Daoy (cell line): Measurements from ENCODE around the gene RRN3. TPM values are rescaled to one million over a fixed set of nuclear protein-coding genes. Genes with fewer than 3 reads are reported as not detected.
"Not testable (repeated sequence)": the region's sequence is repeated elsewhere in the genome, so short reads cannot be mapped to it uniquely, and the experiment has no call there.

Experiments
- DNase-seq: peaks from one replicate; pipeline ENCODE4 v3.0.0-alpha.2; 2015; ENCODE audit warnings: low read depth
- total RNA-seq: library from RNA; depleted of rRNA; stranded (reverse); fragments of >200 nt; shearing (Covaris generic); gene quantifications from 2 replicates; pipeline ENCODE4 v1.2.3, GENCODE V29; 2014

Gene RRN3
- total RNA-seq, 1 experiment from 2014 or later = 49.8 TPM

GRCh38 chr16:15052747-15053476 lies 41.2 kb downstream of the RRN3 start:
- DNase-seq = no peak

GRCh38 chr16:15051387-15051951 lies 42.6 kb downstream of the RRN3 start:
- no peak for DNase-seq

GRCh38 chr16:15050440-15050839 lies 43.6 kb downstream of the RRN3 start:
- DNase-seq = not testable (repeated sequence)

- DNase-seq = no peak
Observed at GRCh38 chr16:15049581-15050180, 44.4 kb downstream of the RRN3 start.

GRCh38 chr16:15046692-15047376 lies 47.2 kb downstream of the RRN3 start:
- no peak for DNase-seq

GRCh38 chr16:15045270-15045669 lies 48.8 kb downstream of the RRN3 start:
- not testable (repeated sequence) for DNase-seq

- DNase-seq = no peak
Observed at GRCh38 chr16:15044286-15044685, 49.8 kb downstream of the RRN3 start.

- no peak for DNase-seq
Observed at GRCh38 chr16:15043344-15043743, 50.7 kb downstream of the RRN3 start.

- peak; percentile 27 for DNase-seq
Observed at GRCh38 chr16:15041271-15042004, 52.6 kb downstream of the RRN3 start.

- DNase-seq = no peak
Observed at GRCh38 chr16:15038689-15039088, 55.4 kb downstream of the RRN3 start.

GRCh38 chr16:15037745-15038144 lies 56.3 kb downstream of the RRN3 start:
- DNase-seq = no peak

- DNase-seq = no peak
Observed at GRCh38 chr16:15037003-15037402, 57.1 kb downstream of the RRN3 start.

- no peak for DNase-seq
Observed at GRCh38 chr16:15035163-15035729, 58.8 kb downstream of the RRN3 start.

- DNase-seq = no peak
Observed at GRCh38 chr16:15034266-15035162, 59.6 kb downstream of the RRN3 start.

GRCh38 chr16:15033309-15033707 lies 60.8 kb downstream of the RRN3 start:
- no peak for DNase-seq

GRCh38 chr16:15032547-15033308 lies 61.3 kb downstream of the RRN3 start:
- no peak for DNase-seq

GRCh38 chr16:15031586-15031985 lies 62.5 kb downstream of the RRN3 start:
- DNase-seq = no peak

- DNase-seq = no peak
Observed at GRCh38 chr16:15031179-15031578, 62.9 kb downstream of the RRN3 start.

GRCh38 chr16:15029749-15030148 lies 64.3 kb downstream of the RRN3 start:
- DNase-seq = not testable (repeated sequence)
